ENCODE results near the gene TENM4.

The TENM4 gene

DNA sequence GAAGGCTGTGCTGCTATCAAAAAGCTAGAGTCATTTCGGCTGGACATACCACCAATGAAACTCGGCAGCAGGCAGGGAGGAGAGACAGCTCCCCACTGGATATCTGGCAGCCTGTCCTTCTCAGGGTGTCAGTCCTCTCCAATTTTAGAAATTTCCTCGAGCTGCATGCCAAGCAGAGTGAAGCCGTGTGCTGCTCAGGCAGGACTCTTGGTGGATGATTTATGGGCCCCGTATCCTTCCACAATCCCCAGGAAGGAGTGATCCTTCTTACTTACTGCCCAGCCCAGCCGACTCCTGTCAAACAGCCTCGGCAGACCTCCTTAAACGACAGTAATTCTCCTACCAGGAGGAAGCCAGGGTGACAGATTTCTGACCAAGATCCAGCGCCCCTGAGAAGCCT lies 410.4 kb downstream of the TENM4 start:
- DNase-seq, result no peak

DNA sequence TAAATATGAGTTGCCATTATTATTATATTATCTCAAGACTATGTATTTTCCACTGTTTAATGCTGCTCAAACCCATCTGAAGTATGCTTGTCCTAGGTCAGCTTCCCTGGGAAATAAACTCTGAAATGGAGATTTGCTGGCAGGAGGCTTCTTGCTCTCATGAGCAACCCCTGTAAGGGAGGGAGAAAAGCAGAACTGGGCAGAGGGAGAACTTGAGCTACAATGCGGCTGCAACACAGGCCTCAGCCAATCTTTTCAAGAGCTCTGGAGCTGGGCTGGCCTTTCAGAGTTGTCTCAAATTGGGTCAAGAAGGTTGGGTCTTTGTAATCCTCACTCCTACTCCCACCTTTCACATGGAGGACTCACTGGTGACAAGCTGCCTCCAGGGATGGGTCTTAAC lies 412.6 kb downstream of the TENM4 start:
- no peak for DNase-seq

DNA sequence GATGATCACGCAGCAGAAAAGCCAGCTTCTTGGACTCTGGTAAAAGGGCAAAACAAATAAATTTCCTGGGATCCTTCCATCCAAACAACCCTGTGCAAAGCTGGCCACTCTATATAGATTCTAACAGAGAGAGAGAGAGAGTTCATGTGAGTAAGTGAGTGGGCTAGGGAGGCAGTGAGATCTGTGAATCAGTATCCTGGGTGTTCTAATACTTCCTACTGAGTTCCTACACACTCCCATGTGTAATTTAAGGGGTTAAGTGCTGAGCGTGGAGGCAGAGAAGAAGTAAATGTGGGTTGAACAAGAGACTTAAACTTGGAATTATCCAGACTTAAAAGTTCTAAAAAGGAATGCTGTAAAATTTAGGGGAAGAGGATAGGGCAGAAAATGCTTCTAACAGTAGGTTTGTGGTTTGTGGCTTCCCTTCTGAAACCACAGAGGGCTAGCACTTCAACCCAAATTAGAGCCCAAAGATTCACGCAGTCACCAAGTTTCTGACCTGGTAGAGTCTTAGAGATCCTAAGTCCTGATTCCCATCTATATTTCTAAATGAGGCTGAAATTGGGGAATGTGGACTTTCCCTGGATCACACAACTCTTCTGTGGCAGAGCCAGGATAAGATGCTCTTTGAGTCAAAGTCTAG lies 413.9 kb downstream of the TENM4 start:
- no peak for DNase-seq

DNA sequence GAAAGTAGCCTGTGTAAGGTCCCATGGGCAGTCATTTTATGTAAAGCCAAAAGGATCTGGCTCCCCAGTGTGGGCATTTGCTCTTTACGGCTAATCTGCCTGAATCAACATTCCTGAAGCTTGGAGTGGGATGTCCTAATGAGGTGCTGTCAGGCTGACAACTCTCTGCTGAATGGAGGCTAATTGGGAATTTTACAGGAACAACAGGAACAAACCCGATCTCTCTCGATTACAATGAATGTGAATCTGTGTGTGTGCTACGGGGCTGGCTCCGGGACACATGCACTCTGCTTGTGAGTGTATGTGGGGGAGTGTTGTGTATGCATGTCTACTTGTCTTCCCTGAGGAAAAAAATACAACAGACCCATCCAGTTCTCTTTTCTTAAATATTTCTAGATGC lies 415.2 kb downstream of the TENM4 start:
- DNase-seq, result peak in 3 of 56 donors; percentile 11 to 23 (median 19)

DNA sequence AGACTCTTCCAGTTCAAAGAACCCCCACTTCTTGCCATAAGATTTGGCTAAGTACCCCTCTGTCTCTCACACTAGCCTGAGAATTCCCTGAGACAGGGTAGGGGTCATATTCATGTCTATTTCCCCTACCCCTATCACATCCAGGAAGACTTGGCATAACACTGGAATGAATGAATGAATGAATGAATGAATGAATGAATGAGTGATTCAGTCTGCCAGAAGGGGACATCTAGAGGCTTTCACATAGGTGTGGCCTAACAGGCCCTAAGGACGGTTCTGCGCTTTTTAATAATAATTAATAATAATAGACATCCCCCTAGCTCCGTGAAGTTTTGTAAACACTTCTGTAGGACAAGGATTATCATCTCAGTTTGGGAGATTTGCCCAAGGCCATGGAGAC lies 415.7 kb downstream of the TENM4 start:
- DNase-seq, result no peak

DNA sequence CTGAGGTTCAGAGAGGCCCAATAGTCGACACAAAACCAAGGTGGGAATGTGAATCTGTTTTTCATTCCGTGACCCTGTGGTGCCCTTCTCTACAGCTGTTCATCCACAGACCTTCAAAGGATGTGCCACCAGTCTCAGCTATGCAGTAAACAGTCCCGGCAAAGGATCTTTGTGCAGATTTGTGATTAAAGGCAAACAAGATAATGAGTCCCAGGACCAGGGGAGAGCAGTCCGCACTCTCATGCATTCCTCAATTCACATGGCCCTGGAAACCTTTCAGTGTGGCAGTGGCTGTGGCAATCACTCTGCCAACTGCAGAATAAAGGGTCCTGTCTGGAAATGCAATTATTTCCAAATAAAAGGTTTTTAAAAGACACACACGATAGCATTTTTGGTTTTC lies 418.6 kb downstream of the TENM4 start:
- DNase-seq, result no peak

DNA sequence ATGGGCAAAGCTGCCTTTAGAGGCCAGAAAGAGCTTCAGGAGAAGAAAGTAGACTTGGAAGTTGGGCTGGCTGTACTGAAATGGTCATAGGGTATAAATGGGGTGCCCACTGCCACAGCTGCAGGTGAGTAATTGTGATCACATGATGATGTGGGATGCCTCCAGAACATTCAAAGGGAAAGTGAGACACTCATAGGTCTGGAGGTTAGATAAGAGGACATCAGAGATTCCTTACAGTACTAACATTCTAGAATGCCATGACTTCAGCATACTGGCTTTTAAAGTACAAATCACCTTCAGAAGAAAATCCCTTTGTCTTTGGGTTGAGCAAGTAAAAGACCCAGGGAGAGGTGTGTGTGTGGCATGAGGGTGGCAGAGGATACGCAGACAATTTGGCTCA lies 419.2 kb downstream of the TENM4 start:
- no peak for DNase-seq

DNA sequence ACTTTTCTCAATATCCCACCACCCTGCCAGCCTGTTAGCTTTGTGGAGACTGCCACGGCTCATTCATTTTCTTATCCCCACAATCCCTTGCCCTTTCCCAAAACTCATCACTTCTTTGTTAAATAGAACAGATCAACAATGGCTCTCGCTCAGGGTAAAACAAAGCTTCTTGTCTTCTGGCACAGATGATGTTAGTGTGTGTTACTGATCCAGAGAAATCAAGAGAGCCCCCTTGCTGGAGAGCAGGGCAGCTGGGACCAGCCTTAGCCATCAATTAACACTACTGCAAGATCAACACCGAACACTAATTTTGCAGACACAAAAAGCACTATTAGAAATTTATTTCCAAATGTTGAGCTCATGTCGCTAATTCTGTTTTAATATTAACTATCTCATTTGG lies 420.9 kb downstream of the TENM4 start:
- DNase-seq, result peak in 8 of 56 donors; percentile 6 to 58 (median 32)

DNA sequence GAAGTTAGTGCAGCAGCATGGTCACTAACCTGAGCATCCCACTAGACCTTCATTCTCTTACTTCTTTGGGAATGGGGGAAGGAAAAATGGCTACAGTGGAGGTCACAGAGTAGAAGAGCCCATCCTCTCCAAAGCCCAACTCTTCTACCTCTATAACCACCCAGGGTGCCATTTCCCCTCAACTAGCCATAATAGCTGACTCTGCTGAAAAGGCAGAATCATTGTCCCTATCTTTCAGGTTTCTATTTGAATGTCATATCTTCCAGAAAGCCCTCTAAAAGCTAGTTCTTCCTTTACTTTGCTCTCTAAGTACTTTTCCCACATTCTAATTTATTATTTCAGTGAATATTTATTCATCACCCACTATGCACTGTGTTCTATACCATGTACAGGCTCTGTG lies 421.6 kb downstream of the TENM4 start:
- DNase-seq, result no peak

DNA sequence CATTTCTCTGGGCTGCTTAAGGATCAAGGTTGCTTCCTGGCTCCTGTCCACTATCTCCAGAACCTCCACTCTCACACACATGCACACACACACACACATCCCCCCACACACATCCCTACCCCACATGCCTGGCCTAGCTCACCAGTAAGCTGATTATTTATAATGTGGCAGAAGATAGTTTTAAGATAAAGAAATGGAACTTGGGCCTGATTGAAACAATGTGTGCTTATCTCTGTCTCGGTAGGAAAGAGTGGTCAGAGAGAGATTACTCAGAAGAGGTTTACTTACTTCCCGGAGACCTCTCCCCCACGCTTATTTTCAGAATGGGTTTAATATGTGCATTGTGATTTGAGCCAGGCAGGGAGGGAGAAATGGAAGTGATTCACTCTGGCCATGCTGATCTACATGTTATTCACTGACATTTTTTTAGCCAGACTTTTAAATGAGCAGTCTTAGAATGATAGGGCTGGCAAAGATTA lies 422.4 kb downstream of the TENM4 start:
- DNase-seq, result no peak

DNA sequence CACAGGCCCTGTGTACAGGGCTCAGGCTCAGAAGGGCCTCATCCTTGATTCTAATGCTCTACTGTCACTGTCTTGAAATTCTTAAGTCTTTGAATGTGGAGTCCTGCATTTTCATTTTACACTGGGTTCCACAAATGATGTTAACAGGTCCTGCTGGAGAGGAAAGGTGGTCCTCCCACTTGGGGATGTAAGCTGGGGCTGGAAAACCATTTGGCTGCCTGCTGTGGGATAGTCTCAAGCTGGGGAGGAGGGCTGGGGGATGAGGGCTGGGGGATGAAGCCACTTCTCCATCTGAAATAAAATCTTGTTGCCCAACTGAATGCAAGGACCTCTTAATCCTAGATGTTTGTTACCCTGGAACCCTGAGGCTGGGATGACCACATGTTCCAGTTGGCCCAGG lies 423.0 kb downstream of the TENM4 start:
- DNase-seq, result no peak

DNA sequence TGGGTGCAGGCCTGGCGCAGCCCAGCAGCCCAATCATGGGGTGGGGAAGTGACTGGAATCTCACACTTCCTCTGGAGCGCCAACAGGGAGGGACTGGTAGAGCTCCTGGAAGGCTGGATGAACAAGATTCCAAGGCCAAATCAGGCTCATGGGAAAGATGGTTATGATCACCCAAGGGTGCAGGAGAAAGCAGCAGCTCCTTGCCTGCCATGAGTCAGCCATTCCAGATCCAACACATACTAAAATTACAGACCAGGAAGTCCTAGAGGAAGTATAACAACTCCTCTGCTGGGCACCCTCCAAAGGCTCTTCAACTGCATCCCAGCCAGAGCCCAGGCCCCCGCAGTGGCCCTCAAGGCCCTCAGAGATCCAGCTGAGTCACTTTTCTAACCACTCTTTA lies 427.3 kb downstream of the TENM4 start:
- no peak for DNase-seq

DNA sequence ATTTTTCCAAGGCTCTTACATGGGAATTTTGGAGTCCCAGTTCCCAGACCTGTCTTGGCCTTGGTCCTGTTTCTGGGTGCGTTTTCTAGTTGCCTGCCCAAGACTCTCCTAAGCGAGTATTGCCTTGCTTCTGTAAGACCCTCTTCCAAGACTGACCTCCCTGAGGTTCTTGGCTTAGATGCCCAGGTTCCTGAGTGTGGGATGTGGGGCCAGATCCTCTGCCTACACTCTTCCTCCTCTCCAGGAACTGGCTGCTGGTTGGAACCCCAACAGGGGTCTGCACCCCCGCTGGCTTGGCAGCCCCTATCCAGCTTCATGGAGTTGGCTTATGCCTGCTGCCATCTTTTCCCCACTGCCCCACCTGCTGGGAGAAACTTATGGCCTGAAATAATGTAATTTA lies 429.5 kb downstream of the TENM4 start:
- DNase-seq, result no peak

DNA sequence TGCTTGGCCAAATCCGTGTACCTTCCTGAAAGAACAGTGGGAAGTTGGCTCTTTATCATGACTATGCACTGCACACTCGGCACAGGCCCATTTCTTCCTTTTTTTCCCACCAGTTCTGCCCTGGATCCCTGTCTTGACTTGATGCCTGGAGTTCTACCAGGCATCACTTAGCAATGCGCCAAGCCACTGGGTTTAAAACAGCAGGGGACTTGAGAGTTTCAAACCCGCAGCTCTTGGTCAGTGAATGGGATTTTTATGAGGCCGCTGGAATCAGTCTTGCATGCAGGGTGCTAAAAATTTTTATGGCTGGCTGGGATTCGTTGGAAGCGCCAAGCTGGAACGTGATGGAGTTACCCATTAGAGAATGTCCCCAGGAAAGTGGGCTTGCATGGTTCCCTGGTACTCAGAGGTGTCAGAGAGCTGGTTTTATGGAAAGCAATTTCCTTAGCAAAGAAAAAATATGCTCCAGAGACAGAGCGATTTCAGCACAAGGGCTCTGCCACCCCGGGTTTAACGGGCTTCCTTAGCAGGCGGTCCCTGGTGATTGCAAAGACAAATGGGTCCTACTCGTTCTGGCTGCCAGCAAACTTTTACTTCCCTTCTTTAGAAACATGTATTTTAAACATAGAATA lies 432.9 kb downstream of the TENM4 start:
- DNase-seq, result no peak

DNA sequence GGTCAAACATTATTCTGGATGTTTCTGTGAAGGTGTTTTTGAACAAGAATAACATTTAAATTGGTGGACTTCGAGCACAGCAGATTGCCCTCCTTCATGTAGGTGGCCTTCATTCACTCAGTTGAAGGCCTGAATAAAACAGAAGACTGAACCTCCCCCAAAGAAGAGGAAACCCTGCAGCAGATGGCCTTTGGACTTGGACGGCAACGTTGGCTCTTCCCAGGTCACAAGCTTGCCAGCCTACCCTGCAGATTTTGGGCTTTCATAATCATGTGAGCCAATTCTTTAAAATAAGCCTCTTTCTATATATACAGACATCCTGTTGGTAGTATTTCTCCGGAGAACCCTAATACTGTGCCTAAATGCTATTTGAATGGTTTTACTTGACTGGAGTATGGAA lies 434.0 kb downstream of the TENM4 start:
- DNase-seq, result no peak

DNA sequence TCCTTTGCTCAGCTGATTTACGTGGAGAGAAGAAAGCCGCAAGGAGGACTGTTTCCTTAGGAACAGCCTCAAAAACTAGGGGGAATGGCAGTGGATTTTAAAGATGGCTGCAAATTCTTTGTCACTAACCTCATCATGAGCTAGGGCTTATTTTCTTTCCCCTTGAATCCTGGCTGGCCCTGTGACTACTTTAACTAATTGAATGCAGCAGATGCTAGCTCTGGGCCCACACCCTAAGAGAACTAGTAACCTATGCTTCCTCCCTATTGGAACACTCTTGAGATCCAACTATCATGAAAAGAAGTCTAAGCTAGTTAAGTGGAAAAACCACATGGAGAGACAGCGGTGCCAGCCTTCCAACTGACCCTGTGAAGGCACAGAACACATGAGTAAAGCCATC lies 444.8 kb downstream of the TENM4 start:
- no peak for DNase-seq

DNA sequence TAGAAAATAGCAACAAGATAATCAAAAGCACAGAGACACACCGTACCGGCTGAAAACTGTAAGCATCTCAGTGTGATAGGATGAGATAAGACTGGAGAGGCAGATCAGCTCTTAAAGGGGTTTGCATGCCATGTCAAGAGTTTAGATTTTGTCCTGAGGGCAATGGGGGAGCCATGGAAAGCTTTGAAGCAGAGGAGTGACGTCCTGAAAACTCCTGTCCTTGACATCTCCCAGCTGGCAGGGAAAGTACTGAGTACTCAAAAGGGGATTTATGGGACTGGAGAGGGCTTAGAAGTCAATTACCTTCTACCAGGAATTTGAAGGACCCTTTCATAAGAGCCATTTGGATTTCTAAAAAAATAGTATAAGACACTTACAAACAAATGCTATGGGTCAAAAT lies 445.7 kb downstream of the TENM4 start:
- DNase-seq, result no peak

DNA sequence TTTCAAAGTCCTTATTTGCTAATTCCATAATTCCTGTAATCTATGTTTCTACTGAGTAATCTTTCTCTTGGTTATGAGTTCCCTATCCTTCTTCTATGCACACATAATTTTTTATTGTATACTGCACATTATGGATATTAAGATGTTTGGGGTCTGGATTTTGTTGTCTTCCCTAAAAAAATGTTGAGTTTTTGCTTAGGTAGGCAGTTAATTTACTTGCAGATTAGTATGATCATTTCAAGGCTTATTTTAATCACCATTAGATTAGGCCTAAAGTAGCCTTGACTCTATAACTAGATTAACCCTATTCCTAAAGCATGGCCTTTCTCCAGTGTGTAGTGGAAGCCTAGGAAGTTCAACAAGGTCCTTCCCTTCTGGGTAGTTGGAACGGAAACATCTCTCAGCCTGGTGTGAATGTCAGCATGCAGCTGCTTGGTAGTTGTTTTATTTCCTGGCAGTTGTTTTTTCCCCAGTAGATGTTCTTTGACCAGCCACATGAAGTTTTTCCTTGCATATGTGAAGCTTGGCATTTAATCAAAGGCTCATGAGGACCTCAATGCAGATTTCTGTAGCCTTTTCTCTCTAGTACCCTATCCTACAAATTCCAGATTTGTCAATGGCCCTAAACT lies 446.9 kb downstream of the TENM4 start:
- DNase-seq, result no peak

DNA sequence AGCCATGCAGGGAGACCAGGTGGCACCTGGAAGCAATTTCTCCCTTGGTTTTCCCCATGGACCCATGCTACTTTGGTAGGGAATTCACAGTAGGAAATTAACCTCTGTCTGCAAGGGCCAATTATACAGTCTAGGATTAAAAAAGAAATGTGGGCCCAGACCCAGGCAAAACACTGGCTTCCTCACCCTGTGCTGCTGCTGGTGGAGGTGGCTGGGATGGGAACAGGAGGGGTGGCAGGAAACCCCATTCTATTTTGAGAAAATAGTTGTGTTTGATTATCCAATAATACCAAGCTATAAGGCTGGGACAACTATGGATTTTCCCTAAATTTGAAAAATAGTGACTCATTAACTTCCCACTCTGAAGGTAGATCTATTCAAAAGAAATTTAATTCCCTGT lies 449.1 kb downstream of the TENM4 start:
- DNase-seq, result no peak

DNA sequence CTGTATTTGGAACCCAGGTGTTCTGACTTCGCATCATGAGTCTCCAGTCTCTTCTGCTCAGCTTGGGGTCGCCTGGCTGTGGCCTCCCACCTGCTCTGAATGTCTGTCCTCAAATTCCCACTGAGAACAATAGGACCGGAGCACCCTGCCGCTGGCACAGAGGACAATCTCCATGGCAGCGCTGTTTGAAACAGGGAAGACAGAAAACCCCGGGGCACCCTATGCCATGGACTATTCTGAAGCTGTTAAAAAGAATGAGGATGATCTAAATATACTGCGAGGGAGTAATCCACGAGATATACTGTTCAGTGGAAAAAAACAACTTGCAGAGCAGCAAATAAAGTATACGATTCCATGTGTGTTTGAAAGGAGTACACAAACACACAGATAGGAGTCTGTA lies 450.6 kb downstream of the TENM4 start:
- DNase-seq, result no peak

DNA sequence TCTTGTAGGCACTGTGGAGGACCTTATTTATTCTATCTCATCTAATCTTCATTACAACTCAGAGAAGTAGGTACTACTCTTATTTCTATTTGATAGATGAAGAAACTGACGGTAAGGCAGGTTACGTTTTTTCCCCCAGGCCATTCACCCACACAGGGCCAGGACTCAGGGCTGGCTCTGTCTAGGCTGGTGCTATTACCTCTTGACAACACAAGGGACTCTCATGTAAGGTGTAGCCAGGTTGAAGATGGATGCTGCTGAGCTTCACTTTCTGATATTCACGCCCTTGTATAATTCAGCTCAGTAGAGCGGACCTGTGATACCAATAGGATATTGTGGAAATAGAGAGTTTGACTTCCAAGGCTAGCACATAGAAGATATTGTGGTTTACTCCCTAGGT lies 453.1 kb downstream of the TENM4 start:
- no peak for DNase-seq

DNA sequence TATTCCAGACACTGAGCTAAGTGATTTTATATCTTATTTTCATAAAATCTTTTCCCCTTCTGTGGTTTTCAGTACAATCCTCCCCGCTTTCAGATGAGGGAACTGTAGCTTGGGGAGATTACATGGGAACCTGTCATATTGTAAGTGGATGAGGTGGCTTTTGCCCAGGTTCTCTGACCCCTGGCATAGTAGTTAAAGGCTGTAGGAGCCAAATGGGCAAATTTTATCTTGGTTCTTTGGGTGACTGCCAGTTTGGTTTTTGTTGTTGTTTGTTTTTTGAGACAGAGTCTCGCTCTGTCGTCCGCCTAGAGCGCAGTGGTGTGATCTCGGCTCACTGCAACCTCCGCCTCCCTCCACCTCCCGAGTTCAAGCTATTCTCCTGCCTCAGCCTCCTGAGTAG lies 454.5 kb downstream of the TENM4 start:
- DNase-seq, result no peak

DNA sequence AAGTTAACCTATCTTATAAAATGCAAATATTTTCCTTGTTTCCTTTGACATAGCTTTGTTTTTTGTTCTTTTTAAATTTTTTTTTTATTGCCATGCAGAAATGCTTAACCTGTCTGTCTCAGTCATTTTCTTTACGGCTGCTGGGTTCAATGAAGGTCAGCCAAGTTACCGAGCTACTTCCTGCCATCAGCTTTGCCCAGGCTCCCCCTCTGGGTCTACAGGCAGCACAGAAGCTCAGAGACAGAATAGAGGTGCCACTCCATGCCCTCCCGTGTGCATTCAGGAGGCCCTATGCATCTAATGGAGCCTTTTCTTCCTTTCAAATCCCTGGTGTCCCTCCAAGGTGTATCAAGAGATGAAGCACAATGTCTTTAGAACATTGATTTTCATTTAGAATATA lies 455.2 kb downstream of the TENM4 start:
- no peak for DNase-seq

All from amygdala (tissue), 56 donors.